GM13976 (cell line): ENCODE data around the gene STAMBPL1.

Experiments
- DNase-seq: peaks from one replicate; pipeline ENCODE4 v3.0.0; 2012; ENCODE audit warnings: low spot score
- CTCF ChIP-seq: IDR thresholded peaks from 2 replicates; pipeline ENCODE4 v1.5.1; 2012; ENCODE audit warnings: borderline replicate concordance, mild to moderate bottlenecking; ENCODE audit not compliant: insufficient read depth; ENCODE audit errors: extremely low read depth, missing control alignments, control extremely low read depth
- in situ Hi-C: fragments of 300-500 bp; cut with MboI; formaldehyde crosslinking; loops from one replicate; pipeline ENCODE4 v1.12.0; 2022; ENCODE audit warnings: low sequenced_read_pairs, mixed read lengths, inconsistent platforms; ENCODE audit not compliant: unreplicated experiment

STAMBPL1 gene

GRCh38 chr10:88960802-88961201 lies 80.8 kb downstream of the STAMBPL1 start:
- no peak for DNase-seq
- no peak for TF ChIP-seq CTCF
- in situ Hi-C loops = no loop called here

GRCh38 chr10:88961266-88961665 lies 81.2 kb downstream of the STAMBPL1 start:
- in situ Hi-C loops = no loop called here
- DNase-seq = no peak
- TF ChIP-seq CTCF = no peak

DNA sequence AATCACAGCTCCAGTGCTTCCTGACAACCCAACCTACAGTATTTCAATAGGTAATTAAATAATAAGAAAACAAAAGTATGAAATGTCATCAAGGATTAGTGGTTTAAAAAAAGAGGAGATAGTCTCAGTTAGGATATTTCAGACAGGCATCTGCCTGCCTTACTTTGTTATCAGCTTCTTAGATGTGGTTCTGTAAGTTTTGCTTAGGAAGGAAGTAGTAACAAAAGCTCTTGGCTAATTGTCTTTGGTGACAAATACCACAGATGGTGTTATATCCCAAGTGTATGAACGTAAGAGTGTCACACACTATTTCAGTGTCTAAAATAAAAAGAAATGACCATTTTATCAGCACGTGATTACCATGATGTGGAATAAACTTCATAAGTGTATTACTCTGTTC lies 82.3 kb downstream of the STAMBPL1 start:
- no peak for DNase-seq
- TF ChIP-seq CTCF = no peak
- in situ Hi-C loops = no loop called here

- TF ChIP-seq CTCF = no peak
- in situ Hi-C loops = no loop called here
- no peak for DNase-seq
Observed at GRCh38 chr10:88963318-88963717, 83.3 kb downstream of the STAMBPL1 start.

DNA sequence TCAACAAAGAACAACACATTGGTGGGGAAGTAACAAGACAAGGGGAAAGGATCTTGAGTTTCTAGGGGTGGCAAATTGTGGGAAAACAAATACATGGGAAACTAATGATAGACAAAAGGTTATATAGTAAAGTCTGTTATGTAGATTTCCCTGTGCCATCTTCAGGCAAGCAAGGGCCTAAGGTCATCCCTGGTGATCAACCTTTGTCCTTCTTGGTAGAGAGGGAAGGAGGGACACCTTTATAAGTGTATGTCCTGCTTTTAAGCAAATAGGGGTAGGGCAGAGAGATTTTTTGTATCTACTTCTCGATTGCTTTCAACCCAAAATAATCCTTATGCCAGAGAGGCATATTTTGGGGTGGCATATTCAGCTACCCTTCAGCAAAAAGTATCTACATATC lies 84.3 kb downstream of the STAMBPL1 start:
- in situ Hi-C loops = no loop called here
- DNase-seq = no peak
- TF ChIP-seq CTCF = no peak

DNA sequence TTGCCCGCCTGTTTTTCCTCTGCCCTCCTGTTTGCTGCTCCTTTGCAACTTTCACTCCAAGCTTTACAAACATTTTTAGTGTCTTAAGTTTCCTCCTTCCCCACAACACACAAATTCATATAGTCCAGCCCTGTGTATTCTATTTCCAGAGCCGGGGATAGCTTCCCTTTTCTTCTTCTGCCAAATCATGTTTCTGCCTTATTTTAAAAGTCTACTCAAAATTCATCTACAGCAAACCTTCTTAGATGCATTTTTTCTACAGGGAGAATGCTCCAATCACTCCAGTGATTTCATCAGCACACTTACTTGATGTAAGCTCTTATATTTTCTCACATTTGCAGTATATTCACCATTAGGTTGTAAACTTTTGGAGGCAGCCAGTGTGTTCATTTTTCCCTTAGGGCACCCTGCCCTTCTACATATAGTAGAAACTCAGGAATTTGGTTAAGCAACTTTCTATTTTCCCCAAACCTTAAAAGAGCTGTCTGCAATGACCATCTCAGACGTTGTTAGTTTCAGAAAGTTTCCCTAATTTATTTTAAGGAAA lies 84.9 kb downstream of the STAMBPL1 start:
- DNase-seq = no peak
- TF ChIP-seq CTCF = no peak
- in situ Hi-C loops = no loop called here

DNA sequence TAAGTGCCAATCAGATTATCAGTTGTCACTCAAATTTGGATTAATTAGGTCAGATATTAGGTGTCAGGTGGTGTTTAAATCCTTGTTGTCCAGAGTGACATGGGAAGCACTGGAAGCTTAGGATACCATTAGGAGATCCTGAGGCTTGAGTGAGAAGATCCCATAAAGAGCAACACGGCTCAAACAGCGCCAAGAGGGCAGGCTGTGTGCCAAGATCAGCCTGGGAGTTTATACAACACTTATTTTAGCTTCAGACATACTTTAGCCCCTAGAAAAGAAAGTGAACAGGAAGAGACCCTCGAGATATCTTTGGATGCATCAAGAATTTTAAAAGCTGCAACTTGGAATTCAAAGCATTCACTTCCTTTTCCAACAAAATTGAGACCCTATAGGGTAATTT lies 86.8 kb downstream of the STAMBPL1 start:
- no peak for DNase-seq
- in situ Hi-C loops = no loop called here
- no peak for TF ChIP-seq CTCF
